ENCODE measurements around the gene POU2F2. TPM values are rescaled to one million over a fixed set of nuclear protein-coding genes. Genes with fewer than 3 reads are reported as not detected.
"Not testable (repeated sequence)": the region's sequence is repeated elsewhere in the genome, so short reads cannot be mapped to it uniquely, and the experiment has no call there.

Gene POU2F2
- total RNA-seq, 2 experiments from 2014 or later: 30.0 to 31.9 TPM

DNA sequence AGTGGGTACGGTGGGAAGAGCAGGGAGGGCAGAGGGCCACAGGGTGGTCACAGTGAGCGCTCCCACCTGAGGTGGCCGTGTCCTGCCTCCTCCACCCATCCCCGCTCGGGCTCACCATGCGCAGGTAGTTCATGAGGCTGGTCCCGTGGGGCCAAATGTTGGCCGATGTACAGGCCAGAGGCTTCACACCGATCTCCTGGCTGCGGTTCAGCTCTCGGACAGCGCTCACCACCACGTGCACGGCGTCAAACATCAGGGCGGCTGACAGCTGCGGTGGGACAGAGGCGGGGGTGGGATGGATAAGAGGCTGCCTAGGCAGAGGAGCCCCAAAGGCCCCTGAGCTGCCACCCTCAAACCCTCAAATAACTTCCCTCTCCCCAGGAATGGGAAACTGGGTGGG lies 78.0 kb downstream of the POU2F2 start:
- Mint-ChIP-seq H3K4me1 (ENCODE audit: low read depth) (peaks cover 11% of the 10 kb centered on the region), H3K27ac (no peak overlapping the region), H3K9me3 (no peaks in the 10 kb centered on the region), H3K36me3 (ENCODE audit: low read depth) (no peaks in the 10 kb centered on the region), H3K27me3 (ENCODE audit: low read depth) (no peaks in the 10 kb centered on the region), H3K4me3 (no peak overlapping the region)
- CTCF ChIA-PET: no interaction called here
- intact Hi-C loops (cut with micrococcal nuclease): no loop called here
- no peak for DNase-seq

DNA sequence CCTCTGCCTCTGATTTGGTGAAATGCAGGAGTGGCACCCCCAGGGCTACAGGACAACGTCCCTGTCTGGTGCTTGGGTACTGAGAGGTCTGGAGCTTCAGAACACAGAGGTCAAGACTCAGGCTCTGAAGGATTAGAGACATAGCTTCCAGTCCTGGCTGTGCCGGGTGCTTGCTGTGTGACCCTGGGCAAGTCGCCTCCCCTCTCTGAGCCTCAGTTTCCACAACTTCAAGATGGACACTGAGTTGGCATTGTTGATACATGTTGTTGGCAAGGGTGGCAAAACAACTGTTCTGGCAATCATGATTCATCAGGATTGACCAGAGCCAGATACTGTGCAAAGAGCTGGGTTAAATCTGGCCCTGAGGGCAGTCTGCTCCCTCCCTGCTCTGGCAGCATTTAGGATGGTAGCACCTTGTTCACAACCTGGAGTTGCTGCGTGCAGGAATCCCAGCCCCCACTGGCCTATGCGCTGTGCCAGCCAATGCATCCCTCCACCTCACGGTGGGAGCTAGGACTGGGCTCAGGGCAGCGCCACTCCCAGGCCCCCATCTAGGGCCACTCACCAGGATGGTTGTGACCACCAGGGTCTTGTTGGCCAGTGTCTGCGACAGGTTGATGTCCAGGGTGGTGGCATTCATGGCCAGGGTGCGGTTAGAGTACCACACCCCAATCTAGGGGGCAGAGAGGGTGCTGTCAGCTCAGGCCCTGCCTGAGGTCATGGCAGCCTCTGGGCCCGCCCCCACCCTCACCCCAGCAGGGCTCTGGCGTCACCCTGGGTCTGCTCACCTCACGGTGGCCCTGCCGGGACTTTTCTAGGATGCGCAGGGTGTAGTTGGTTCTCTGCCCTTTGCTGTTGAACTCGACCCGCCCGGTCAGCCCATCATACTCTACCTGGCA lies 79.0 kb downstream of the POU2F2 start:
- no peak overlapping the region for H3K4me3 Mint-ChIP-seq
- no peaks in the 10 kb centered on the region for H3K36me3 Mint-ChIP-seq (ENCODE audit: low read depth)
- no peaks in the 10 kb centered on the region for H3K27me3 Mint-ChIP-seq (ENCODE audit: low read depth)
- intact Hi-C loops (cut with micrococcal nuclease): no loop called here
- peaks cover 16% of the 10 kb centered on the region for H3K4me1 Mint-ChIP-seq (ENCODE audit: low read depth)
- CTCF ChIA-PET: no interaction called here
- no peak for DNase-seq
- no peak overlapping the region for H3K27ac Mint-ChIP-seq
- H3K9me3 Mint-ChIP-seq: no peaks in the 10 kb centered on the region

DNA sequence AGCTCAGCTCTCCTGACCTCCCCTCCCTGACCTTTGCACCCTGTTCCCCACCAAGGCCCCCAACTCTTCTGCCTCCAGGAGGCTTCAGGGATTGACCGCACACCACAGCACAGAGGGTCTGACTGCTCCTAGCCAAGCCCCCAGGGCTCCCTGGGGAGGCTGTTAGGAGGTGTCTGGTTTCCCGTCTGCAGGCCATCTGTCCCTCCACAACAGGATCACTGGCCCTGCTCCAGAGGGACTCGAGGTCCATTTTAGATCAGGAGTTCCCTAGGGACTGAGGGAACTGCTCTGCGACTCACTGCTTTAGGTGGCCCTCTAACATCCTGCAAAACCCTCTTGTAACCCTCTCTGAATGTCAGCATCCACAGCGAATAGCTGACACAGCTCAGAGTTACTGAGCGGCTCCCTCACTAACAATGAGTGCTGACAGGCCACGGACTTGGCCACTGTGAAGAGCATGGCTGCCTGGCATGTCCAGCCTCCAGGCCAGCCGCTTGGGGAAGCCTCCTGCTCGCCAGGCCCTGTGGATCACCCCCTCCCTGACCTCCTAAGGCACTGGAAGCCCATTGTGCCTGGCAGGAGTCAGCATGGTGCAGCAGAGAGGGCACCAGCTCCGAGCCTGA lies 79.9 kb downstream of the POU2F2 start:
- Mint-ChIP-seq H3K36me3 (ENCODE audit: low read depth) (no peaks in the 10 kb centered on the region), H3K27ac (no peak overlapping the region), H3K4me1 (ENCODE audit: low read depth) (peaks cover 16% of the 10 kb centered on the region), H3K27me3 (ENCODE audit: low read depth) (no peaks in the 10 kb centered on the region), H3K9me3 (no peaks in the 10 kb centered on the region), H3K4me3 (no peak overlapping the region)
- CTCF ChIA-PET: no interaction called here
- no peak for DNase-seq
- intact Hi-C loops (cut with micrococcal nuclease): no loop called here

DNA sequence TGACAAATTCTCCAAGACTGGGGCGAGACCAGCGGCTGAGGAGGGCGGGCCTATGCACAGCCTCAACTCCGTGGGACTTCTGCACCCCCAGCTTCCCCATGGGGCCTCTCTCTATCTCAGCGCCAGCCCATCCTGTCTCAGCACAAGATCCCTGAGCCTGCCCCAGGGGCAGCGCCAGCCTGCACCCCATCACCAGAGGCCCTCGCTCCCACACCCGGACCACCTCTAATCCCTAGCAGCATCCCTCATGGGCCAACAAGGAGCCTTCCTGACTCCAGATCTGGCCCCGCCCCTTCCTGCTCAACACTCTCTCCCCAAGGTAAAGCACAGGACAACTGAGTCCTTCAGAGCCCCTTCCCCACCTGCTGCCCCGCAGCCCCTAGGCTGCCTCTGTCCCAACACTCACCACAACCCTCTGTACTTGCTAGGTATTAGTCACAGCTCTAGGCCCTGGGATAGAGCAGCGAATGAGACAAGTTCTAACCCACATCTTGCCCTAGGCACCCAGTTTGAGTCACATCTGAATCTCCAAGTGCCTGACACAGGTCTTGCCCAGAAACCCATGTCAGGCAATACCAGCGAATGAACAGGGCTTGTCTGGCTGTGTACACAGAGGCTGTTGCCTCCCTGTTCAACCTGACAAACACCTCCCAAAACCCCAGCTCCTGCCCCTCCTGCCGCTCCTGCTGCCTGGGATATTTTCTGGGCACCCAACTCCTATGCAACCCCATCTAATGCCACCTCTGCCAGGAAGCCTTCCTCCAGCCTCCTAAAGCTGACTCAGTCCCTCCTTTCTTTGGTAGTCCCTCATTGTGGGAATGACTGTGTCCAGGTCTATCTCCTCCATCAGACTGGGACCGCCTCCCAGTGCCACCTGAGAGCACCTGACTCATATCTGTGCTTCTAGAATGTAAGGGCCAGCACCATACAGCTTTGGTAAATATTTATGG lies 80.8 kb downstream of the POU2F2 start:
- DNase-seq: peak; percentile 48
- H3K9me3 Mint-ChIP-seq: no peaks in the 10 kb centered on the region
- H3K4me3 Mint-ChIP-seq: no peak overlapping the region
- no peaks in the 10 kb centered on the region for H3K36me3 Mint-ChIP-seq (ENCODE audit: low read depth)
- H3K4me1 Mint-ChIP-seq (ENCODE audit: low read depth): peaks cover 16% of the 10 kb centered on the region
- no peaks in the 10 kb centered on the region for H3K27me3 Mint-ChIP-seq (ENCODE audit: low read depth)
- peak overlapping the region; percentile 73 for H3K27ac Mint-ChIP-seq
- intact Hi-C loops (cut with micrococcal nuclease): no loop called here
- CTCF ChIA-PET: no interaction called here

DNA sequence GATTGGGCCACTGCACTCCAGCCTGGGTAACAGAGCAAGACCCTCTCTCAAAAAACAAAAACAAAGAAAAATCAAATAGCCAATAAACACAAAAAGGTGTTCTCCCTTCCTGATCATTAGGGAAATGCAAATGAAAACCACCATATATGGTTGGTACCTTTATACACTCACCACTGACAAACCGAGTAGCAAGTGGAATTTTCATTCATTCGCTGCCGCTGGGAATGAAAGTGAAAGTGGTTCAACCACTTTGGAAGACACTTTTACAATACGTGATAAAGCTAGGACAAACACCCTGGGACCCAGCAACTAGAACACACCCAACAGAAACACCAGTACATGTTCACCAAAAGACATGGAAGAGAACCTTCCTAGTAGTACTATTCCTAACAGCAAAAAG lies 83.3 kb downstream of the POU2F2 start:
- H3K4me3 Mint-ChIP-seq: peak overlapping the region; percentile 59
- no peaks in the 10 kb centered on the region for H3K9me3 Mint-ChIP-seq
- intact Hi-C loops (cut with micrococcal nuclease): no loop called here
- peak; percentile 51 for DNase-seq
- H3K36me3 Mint-ChIP-seq (ENCODE audit: low read depth): no peaks in the 10 kb centered on the region
- CTCF ChIA-PET: interaction anchor here (0.7 to 1.3 kb wide), 4 partner anchors 10 to 296 kb away, joined by 3 to 7 read pairs (median 5); no protein-coding TSS in a partner anchor
- no peak overlapping the region for H3K27ac Mint-ChIP-seq
- peaks cover 16% of the 10 kb centered on the region for H3K4me1 Mint-ChIP-seq (ENCODE audit: low read depth)
- H3K27me3 Mint-ChIP-seq (ENCODE audit: low read depth): no peaks in the 10 kb centered on the region

DNA sequence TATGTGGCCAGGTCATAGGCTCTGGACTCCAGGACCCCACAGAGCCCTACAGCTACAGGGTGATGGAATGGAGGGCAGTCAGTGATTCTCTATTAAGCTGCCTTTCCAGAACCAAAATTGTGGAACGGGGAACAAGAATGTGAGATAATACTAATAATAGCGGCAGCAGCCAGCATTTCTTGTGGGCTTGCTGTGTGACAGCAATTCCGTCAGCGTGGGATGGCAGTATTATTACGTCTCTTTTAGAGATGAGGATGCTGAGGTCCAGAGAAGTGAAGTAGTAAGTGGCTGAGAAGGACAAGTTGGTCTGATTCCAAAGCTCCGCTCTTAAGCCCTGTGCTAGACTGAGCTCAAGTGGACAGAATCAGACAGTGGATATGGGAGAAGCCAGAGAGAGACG lies 86.7 kb downstream of the POU2F2 start:
- CTCF ChIA-PET: interaction anchor here (1.9 to 2.6 kb wide), 2 partner anchors 11 to 17 kb away, joined by 6 to 14 read pairs; no protein-coding TSS in a partner anchor
- H3K9me3 Mint-ChIP-seq: no peaks in the 10 kb centered on the region
- H3K27me3 Mint-ChIP-seq (ENCODE audit: low read depth): no peaks in the 10 kb centered on the region
- no peak for DNase-seq
- no peak overlapping the region for H3K27ac Mint-ChIP-seq
- intact Hi-C loops (cut with micrococcal nuclease): no loop called here
- H3K36me3 Mint-ChIP-seq (ENCODE audit: low read depth): no peaks in the 10 kb centered on the region
- H3K4me1 Mint-ChIP-seq (ENCODE audit: low read depth): peaks cover 8% of the 10 kb centered on the region
- no peak overlapping the region for H3K4me3 Mint-ChIP-seq

- Mint-ChIP-seq H3K4me1 (ENCODE audit: low read depth) (no peaks in the 10 kb centered on the region), H3K27me3 (ENCODE audit: low read depth) (no peaks in the 10 kb centered on the region), H3K9me3 (no peaks in the 10 kb centered on the region), H3K27ac (no peak overlapping the region), H3K36me3 (ENCODE audit: low read depth) (no peaks in the 10 kb centered on the region), H3K4me3 (no peak overlapping the region)
- CTCF ChIA-PET: interaction anchor here (1.4 kb wide), 1 partner anchor 14 kb away, joined by 4 read pairs; no protein-coding TSS in a partner anchor
- DNase-seq: no peak
- intact Hi-C loops (cut with micrococcal nuclease): no loop called here
These were observed 89.6 kb downstream of the POU2F2 start for GRCh38 chr19:42042455-42043170.

DNA sequence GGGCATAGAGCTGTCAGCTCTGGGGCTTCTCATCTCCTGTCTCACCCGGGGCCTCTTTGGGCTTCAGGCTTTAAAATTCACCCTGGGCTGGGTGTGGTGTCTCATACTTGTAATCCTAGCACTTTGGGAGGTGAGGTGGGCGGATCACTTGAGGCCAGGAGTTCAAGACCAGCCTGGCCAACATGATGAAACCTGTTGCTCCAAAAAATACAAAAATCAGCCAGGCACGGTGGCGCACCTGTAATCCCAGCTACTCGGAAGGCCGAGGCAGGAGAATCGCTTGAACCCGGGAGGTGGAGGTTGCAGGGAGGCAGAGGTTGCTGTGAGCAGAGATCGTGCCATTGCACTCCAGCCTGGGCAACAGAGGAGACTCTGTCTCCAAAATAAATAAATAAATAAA lies 91.8 kb downstream of the POU2F2 start:
- not testable (repeated sequence) for H3K36me3 Mint-ChIP-seq (ENCODE audit: low read depth)

GRCh38 chr19:42040031-42040430 lies 92.2 kb downstream of the POU2F2 start:
- H3K36me3 Mint-ChIP-seq (ENCODE audit: low read depth): no peaks in the 10 kb centered on the region
- no peak for DNase-seq

More for the DNA sequence above, 91.8 kb downstream of the POU2F2 start:
- H3K4me3 Mint-ChIP-seq; H3K27ac Mint-ChIP-seq; intact Hi-C loops (cut with micrococcal nuclease); H3K27me3 Mint-ChIP-seq (ENCODE audit: low read depth); H3K9me3 Mint-ChIP-seq; H3K4me1 Mint-ChIP-seq (ENCODE audit: low read depth); DNase-seq: not testable (repeated sequence)
- CTCF ChIA-PET: interaction anchor here (1.2 kb wide), 1 partner anchor 12 kb away, joined by 3 read pairs; no protein-coding TSS in a partner anchor

DNA sequence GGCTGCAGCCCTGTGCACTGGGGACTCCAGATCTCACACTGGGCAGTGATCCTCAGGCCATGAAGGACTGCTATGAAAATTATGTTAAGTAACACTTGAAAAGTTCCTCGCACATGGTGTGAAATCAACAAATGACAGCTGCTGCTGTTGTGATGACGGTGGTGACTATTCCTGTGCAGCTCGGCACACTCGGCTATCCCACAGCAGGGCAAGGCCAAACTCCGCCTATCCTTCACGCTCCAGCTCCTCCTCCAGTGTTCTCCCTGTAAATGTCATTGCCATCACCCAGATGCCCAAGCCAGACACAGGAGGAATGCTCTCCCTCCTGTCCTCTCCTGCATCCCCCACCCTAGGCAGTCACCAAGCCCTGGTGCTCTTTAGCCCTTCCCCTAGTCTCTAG lies 93.6 kb downstream of the POU2F2 start:
- intact Hi-C loops (cut with micrococcal nuclease): no loop called here
- no peaks in the 10 kb centered on the region for H3K4me1 Mint-ChIP-seq (ENCODE audit: low read depth)
- no peaks in the 10 kb centered on the region for H3K36me3 Mint-ChIP-seq (ENCODE audit: low read depth)
- H3K9me3 Mint-ChIP-seq: no peaks in the 10 kb centered on the region
- no peak for DNase-seq
- H3K27ac Mint-ChIP-seq: no peak overlapping the region
- no peak overlapping the region for H3K4me3 Mint-ChIP-seq
- H3K27me3 Mint-ChIP-seq (ENCODE audit: low read depth): no peaks in the 10 kb centered on the region
- CTCF ChIA-PET: interaction anchor here (0.6 to 1.0 kb wide), 4 partner anchors 11 to 243 kb away, joined by 3 to 4 read pairs (median 3); partner anchors contain the start of gene CEACAM3

More at GRCh38 chr19:42040031-42040430, 92.2 kb downstream of the POU2F2 start:
- Mint-ChIP-seq H3K4me1 (ENCODE audit: low read depth) (no peaks in the 10 kb centered on the region), H3K27ac (no peak overlapping the region), H3K27me3 (ENCODE audit: low read depth) (no peaks in the 10 kb centered on the region), H3K9me3 (no peaks in the 10 kb centered on the region), H3K4me3 (no peak overlapping the region)
- CTCF ChIA-PET: interaction anchor here (1.2 kb wide), 1 partner anchor 11 kb away, joined by 3 read pairs; no protein-coding TSS in a partner anchor
- intact Hi-C loops (cut with micrococcal nuclease): no loop called here

GRCh38 chr19:42037649-42038048 lies 94.6 kb downstream of the POU2F2 start:
- H3K9me3 Mint-ChIP-seq: no peaks in the 10 kb centered on the region
- intact Hi-C loops (cut with micrococcal nuclease): no loop called here
- H3K27ac Mint-ChIP-seq: no peak overlapping the region
- H3K36me3 Mint-ChIP-seq (ENCODE audit: low read depth): no peaks in the 10 kb centered on the region
- no peaks in the 10 kb centered on the region for H3K27me3 Mint-ChIP-seq (ENCODE audit: low read depth)
- H3K4me1 Mint-ChIP-seq (ENCODE audit: low read depth): no peaks in the 10 kb centered on the region
- CTCF ChIA-PET: interaction anchor here (1.2 kb wide), 1 partner anchor 9 kb away, joined by 4 read pairs; no protein-coding TSS in a partner anchor
- no peak for DNase-seq
- H3K4me3 Mint-ChIP-seq: no peak overlapping the region

Measured in activated naive CD4-positive, alpha-beta T cell treated with anti-CD3 and anti-CD28 coated beads for 36 hours (primary cell).